RCC 7860 (cell line): ENCODE data around the gene ADCY9.

Experiments
- DNase-seq: peaks from one replicate; pipeline ENCODE4 v3.0.0-alpha.2; 2015; ENCODE audit warnings: low spot score
- FAIRE-seq: peaks from 2 replicates; lab custom pipeline; 2012; peaks lifted over from hg19 to GRCh38; lab: Jason Lieb, UNC

The ADCY9 gene

GRCh38 chr16:4124535-4125294, 8.5 kb upstream of the ADCY9 start:
- no peak for FAIRE-seq
- DNase-seq: no peak

DNA sequence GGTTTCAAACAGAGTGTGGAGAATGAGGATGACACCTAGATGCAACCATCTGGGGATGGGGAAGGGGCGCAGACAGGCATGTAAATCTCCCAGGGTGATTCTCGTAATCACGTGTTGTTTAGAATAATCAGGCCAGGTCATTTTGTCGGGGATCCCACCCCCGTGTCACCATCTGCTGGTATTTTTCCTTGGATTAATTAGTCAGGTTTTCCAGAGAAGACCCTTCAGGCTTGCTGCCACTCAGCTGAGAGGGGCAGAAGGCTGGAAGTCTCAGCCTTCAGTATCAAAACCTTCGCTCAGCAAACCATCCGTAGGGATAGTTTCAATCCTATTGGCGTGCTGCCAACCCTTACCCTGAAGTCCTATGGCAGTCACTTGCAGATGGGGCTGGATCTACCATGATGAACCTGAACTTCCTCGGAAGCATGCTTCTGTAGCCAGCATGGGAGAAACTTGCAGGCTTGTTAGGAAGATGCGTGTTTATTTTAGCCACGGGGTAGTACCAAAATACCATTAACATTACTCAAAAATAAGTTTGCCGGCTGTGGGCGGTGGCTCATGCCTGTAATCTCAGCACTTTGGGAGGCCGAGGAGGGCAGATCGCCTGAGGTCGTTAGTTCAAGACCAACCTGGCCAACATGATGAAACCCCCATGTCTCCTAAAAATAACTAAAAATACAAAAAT, 7.5 kb upstream of the ADCY9 start:
- no peak for DNase-seq
- no peak for FAIRE-seq

GRCh38 chr16:4120176-4120575, 3.9 kb upstream of the ADCY9 start:
- DNase-seq (no peak), FAIRE-seq (no peak)

DNA sequence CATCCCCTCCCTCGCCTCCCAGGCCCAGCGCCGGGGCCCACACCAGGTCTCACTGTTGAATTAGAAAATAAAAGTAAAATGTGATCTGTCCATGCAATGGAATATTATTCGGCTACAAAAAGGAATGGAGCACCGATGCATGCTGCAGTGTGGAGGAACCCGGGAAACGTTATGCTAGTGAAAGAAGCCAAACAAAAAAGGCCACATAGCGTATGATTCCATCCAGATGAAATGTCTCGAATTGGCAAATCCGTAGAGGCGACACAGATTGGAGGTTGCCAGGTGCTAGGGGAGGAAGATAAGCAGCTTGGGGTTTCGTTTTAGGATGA, 972 bp upstream of the ADCY9 start:
- DNase-seq (no peak), FAIRE-seq (no peak)

- DNase-seq (no peak), FAIRE-seq (no peak)
Observed at GRCh38 chr16:4115949-4116318, 308 bp downstream of the ADCY9 start.

GRCh38 chr16:4115209-4115948, 863 bp downstream of the ADCY9 start:
- DNase-seq (no peak), FAIRE-seq (no peak)

DNA sequence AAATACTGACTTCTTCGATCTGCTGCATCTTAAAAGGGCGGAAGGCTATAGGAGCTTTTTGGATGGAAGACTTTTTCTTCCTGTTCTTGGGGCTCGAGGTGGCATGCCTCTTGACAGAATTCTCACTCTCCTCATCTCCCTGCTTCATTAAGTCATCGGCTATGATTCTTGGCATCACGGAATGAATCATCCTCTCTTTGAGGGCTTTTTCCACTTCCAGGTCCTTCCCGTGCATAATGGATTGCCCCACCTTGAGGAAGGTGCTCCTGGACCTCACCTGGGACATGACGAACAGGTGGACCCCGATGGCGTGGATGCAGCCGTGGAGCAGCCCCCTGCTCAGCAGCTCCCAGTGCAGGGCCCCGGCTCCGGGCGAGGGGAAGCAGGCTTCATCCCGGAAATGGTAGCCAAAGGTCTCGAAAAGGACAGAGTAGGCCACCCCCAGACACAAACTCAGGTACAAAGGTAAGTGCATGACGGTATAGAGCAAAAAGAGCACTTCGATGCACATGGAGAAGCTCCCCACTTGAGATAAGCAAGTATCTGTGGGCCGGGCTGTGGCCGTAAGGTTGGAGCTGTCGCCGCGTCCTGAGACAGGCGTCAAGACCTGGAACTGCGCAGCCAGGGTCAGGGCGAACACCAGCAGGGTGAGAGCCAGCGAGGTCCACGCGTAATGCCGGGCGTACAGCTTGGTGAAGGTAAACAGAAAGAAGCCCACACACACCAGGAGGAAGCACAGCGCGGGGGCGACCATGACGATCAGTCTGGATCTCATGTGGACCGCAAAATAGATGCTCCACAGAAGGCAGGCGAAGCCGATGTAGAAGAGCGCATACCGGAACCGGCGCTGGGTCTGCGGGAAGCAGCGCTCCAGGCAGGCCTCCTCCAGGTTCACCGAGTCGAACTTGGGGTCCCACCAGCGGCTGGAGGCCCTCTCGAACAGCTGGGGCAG, 1.7 kb downstream of the ADCY9 start:
- no peak for FAIRE-seq
- no peak for DNase-seq

DNA sequence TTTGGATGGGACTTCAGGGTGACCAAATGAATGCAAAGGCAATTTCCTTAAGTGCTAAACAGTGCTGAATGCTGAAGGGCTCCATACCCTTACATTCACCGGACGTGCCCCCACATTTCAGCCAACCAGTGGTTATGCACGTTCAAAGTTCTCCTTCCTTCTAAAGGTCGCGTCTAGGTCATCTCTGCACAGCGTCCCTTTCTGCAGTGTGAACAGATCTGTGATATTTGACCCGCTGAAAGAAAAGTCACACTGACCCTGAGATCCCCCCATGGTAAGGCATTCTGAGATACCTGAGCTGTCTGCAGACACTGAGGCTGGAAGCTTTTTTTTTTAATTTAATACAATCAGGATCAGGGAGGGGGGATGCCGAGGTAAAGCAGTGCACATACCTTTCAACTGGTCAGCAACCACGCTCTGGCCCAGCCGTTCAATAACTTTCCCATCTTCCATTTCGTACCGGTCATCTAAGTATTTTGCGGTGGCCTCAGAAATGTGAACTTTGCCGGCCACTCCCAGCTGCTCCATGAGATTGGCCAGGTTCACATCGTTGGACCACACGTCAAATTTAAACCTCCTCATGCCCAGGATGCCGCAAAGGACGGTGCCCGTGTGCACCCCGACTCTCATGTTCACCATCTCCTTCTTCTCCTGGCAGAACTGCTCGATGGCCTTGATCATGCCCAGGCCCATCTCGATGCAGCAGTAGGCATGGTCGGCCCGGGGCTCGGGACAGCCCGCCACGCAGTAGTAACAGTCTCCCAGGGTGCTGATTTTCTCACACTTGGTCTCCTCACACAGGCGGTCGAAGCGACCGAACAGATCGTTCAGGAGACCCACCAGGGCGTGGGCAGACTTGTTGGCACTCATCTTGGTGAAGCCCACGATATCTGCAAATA, 2.6 kb downstream of the ADCY9 start:
- FAIRE-seq (no peak), DNase-seq (no peak)

DNA sequence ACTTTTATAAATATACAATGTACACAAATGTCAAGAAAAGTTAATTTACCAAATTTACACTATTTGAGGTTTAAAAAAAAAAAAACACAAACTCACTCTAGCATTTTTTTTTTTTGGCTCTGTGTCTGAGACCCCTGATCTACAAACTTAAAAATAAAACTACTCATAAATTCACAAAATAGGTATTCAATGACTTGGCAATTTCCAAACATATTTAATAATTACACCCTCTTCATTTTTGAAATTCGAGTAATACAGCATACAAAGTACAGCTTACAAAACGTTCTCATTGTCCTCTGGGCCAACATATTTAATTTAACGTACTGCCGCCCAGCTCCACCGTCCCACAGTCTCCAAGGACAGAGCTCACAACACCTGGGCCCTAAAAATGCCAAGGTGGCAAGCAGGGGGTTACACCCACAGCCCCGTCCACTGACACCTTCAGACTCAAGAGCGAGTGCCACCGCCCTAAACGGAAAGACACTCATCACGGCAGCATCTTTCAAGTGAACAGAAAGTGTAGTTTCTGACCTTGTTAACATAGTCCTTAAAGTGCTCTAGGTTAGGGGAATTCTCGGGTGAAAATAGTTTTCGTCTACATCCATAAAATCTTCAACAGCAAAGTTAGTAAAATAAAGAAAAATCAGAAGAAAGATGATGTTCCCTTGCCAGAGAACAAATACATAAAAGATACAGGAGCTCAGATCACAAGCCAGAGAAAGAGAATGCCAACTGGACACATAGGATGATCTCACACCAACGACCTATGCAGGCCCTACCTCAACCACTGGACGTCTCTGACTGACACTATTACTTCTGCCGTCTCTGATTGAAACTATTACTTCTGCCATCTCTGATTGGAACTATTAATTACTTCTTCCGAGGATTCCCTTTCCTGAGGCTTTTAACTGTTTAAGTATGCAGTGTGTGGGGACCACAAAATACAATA, 4.2 kb downstream of the ADCY9 start:
- DNase-seq (peak; percentile 16), FAIRE-seq (no peak)

DNA sequence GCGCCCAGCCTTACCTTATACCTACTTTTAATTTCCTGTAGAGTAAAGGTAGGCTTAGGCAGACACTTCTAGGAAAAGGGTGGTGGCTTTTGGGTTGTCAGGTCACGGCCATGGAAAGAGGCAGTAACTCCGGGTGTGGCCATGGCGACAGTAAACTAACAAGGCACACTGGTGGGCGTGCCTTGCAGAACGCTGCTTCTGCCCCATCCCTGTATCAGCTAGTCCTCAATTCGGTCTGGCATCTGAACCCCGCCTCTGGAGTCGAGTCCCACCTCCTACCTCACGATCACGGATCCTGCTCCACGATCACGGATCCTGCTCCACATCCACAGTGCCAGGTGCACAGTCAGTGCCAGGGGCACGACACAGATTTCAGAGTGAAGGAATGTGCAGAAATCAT, 5.6 kb downstream of the ADCY9 start:
- FAIRE-seq (no peak), DNase-seq (no peak)

GRCh38 chr16:4110065-4110464, 6.2 kb downstream of the ADCY9 start:
- DNase-seq: no peak
- no peak for FAIRE-seq

DNA sequence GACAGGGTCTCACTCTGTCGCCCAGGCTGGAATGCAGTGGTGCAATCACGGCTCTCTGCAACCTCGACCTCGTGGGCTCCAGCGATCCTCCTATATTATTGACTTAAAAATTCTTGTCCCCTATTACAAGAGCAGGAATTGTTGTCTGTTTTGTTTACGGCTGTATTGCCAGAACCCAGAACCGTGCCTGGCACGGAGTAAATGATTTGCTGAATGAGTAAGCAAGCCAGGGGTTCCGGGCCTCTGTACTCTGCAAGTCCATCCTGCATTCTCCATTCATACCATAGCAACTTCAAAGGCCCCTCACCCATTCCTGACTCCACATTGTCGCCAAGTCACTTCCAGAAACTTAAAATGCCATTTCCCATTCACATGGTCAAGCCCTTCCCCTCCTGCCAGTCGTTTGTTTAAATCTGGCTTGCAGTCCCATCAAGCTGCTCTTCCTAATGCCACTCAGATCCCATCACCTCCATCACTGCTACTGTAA, 6.9 kb downstream of the ADCY9 start:
- DNase-seq: no peak
- no peak for FAIRE-seq

- DNase-seq: no peak
- no peak for FAIRE-seq
Observed at GRCh38 chr16:4106516-4106915, 9.7 kb downstream of the ADCY9 start.

DNA sequence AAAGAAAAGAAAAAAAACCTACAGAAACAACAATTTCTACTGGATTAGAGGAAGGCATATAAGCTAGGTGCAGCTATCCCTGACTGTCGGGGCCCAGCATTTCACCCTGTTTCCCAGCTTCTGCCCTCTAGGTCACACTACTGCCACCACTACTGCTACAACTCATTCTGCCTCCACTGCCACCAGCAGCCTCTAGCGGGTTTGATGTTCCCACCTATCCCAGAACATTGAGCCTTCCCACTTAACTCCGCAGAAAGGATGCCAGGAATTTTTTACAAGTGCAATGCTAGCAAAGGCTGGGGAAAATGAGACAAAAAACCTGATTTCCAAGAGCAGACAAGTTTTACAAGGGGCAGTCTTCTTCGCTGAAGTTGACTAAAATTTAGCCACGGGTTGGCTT, 10.4 kb downstream of the ADCY9 start:
- DNase-seq: no peak
- no peak for FAIRE-seq

- no peak for DNase-seq
- no peak for FAIRE-seq
Observed at GRCh38 chr16:4103745-4104144, 12.5 kb downstream of the ADCY9 start.

GRCh38 chr16:4101421-4102219, 14.6 kb downstream of the ADCY9 start:
- DNase-seq (no peak), FAIRE-seq (no peak)

GRCh38 chr16:4098501-4098900, 17.7 kb downstream of the ADCY9 start:
- DNase-seq: no peak
- FAIRE-seq: no peak

DNA sequence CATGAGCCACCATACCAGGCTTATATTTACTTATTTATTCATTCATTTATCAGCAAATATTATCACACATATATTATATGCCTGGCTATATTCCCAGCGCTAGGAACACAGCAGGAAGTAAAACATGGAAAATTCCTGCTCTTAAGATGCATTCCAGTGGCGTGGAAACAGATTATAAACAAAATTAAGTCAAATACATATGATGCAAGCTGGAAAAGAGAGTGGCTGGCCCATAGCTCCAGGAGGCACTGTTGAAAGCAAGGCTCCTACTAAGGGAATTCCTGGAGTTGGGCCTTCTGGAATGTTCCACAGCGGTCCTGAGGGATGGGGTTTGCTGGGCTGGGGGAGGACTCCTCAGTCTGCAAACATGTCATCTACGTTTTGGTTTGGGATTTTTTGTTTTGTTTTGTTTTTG, 18.4 kb downstream of the ADCY9 start:
- DNase-seq: no peak
- no peak for FAIRE-seq
